ENCODE results near the gene TRIM34.

TRIM34 gene

DNA sequence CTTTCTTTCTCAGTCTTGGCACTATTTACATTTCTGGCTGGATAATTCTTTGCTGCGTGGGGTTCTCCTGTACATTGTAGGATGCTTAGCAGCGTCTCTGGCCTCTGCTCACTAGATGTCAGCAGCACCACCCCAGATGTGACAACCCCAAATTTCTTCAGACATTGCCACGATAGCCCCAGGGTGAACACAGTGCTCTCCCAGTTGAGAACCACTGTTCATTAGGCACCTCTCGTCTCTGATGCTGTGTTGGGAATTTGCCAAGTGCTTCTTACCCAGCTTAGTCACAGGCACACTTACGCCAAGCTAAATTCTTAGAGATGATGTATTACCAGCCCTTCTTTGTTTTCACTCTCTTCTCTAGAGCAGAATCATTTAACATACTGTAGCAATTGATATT lies 19.0 kb upstream of the TRIM34 start:
- TF ChIP-seq, protein P1, sequence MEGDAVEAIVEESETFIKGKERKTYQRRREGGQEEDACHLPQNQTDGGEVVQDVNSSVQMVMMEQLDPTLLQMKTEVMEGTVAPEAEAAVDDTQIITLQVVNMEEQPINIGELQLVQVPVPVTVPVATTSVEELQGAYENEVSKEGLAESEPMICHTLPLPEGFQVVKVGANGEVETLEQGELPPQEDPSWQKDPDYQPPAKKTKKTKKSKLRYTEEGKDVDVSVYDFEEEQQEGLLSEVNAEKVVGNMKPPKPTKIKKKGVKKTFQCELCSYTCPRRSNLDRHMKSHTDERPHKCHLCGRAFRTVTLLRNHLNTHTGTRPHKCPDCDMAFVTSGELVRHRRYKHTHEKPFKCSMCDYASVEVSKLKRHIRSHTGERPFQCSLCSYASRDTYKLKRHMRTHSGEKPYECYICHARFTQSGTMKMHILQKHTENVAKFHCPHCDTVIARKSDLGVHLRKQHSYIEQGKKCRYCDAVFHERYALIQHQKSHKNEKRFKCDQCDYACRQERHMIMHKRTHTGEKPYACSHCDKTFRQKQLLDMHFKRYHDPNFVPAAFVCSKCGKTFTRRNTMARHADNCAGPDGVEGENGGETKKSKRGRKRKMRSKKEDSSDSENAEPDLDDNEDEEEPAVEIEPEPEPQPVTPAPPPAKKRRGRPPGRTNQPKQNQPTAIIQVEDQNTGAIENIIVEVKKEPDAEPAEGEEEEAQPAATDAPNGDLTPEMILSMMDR (IDR thresholded peaks at IDR 0.05; ENCODE audit: extremely low read depth, missing control alignments), result no peak
- DNase-seq (ENCODE audit: low spot score), result no peak

DNA sequence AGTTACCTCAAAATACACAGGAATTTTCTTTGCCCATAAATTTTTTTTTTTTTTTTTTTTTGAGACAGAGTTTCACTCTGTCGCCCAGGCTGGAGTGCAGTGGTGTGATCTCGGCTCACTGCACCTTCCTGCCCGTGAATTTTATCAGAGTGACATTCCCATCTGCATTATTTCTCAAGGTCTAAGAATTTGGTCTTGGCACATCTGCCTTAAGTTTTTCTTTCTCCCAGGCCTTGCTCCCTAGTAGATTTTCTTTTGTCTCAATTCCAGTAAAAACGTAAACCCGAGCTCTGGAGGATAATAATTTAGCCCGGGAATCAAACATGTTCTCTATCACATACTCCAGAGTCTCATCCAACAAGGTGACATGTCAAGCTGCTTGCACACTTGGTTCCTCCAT lies 16.0 kb upstream of the TRIM34 start:
- TF ChIP-seq, protein P1 (IDR thresholded peaks at IDR 0.05; ENCODE audit: extremely low read depth, missing control alignments), result no peak
- no peak for DNase-seq (ENCODE audit: low spot score)

DNA sequence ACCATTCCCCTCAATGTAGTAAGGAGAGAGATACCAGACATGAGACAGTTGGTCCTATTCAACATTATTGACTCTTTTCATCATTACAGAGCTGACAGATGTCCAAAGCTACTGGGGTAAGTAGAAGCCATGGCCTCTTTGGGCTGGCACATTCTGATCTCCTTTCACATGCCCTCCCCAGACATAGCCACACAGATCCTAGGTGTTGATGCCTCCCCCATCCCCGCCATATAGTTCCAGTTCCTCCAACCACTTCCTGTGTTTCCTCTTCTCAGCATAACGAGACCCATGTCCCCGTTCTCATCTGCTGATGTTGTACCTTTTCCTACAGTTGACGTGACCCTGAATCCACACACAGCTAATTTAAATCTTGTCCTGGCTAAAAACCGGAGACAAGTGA lies 14.4 kb upstream of the TRIM34 start:
- TF ChIP-seq, protein P1 (IDR thresholded peaks at IDR 0.05; ENCODE audit: extremely low read depth, missing control alignments), result no peak
- DNase-seq (ENCODE audit: low spot score), result no peak

DNA sequence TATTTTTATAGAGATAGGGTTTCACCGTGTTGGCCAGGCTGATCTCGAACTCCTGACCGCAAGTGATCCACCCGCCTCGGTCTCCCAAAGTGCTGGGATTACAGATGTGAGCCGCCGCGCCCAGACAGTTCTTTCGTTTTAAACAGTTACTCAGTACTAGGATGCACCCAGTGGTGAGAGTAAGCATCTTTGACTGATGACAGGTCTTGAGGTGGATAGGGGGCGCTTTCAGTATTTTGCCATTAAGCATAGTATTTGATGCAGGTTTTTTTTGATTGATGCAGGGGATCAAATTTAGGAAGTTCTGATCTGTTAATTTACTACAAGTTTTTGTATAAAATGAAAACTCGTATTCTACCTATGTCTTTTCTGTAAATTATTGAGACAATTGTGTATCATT lies 13.2 kb upstream of the TRIM34 start:
- DNase-seq (ENCODE audit: low spot score), result no peak
- TF ChIP-seq, protein P1 (IDR thresholded peaks at IDR 0.05; ENCODE audit: extremely low read depth, missing control alignments), result no peak

DNA sequence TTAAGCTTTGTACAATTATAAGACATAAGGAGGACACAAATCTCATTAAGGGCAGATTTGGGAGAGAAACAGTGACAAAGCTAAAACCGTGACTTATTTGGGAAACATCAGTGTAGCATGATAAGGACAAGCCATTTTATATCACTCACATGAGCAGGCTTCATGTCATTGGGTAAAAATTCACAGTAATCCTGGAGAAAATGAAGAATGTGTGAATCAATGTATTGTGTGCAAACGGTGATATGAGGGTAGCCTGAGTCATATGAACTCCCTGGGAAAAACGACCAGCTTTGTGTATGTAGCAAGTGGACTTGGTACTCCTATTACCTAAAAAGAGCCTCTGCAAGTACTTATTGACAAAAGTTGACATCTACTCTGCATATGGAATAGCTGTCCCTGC lies 6.0 kb upstream of the TRIM34 start:
- TF ChIP-seq, protein P1 (IDR thresholded peaks at IDR 0.05; ENCODE audit: extremely low read depth, missing control alignments), result no peak
- DNase-seq (ENCODE audit: low spot score), result no peak

DNA sequence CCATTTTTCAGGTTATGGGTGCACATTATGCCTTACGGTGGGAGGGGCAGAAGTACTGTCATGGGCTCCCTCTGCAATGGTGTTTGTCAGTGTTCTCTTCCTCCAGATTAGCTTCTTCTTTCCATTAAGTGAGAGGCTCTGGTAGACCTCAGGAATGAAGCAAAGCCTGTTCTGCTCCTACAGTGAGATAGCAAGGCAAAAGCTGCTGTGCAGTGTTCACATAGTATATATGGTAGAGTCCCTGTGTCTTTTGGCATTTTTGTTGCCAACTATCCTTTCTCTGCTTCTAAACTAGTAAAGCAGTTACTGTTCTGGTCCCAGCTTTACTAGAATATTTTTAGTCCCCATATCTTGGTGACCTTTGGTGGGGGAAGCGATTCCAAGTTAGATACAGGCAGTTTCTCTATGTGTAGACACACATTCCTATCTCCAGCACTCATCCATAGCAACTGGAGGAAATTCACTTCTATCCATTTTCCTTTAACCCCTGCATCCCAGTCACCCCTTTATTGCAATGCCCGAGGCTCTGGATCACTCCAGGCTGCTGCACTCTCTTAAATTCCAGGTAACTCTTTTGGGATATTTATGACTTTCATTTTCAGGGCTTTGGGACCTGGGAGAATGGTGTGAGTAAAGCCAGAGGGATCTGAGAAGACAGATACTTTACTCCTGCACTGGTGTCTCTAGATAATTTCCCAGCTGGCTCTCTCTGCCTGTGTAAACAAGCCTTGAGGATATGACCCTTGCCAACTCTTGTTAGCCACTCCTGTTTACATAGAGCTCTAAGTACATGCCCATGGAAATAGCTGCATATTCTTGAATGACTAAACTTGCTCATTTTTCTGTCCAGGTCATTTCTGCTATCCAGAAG lies 3.9 kb upstream of the TRIM34 start:
- DNase-seq (ENCODE audit: low spot score), result no peak
- TF ChIP-seq, protein P1 (IDR thresholded peaks at IDR 0.05; ENCODE audit: extremely low read depth, missing control alignments), result no peak

DNA sequence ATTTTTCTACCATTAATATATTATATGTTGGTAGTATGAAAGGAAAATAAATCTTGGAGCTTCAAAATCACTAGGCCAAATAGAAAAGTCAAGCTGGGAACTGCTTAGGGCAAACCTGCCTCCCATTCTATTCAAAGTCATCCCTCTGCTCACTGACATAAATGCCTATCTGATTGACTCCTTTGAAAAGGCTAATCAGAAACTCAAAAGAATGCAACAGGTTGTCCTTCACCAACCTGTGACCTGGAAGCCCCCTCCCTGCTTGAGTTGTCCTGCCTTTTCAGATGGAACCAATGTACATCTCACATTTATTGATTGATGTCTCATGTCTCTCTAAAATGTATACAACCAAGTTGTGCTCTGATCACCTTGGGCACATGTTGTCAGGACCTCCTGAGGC lies 3.2 kb upstream of the TRIM34 start:
- no peak for DNase-seq (ENCODE audit: low spot score)
- TF ChIP-seq, protein P1 (IDR thresholded peaks at IDR 0.05; ENCODE audit: extremely low read depth, missing control alignments), result no peak

Data from GM20000 (cell line).